ENCODE results near the gene PTPRZ1. TPM values are rescaled to one million over a fixed set of nuclear protein-coding genes. Genes with fewer than 3 reads are reported as not detected.

The PTPRZ1 gene
- polyA plus RNA-seq (2011; rRNA removed): not detected in 2 replicates
- not detected in 2 replicates for polyA plus RNA-seq (2012; cell fraction: cytosol; rRNA removed)
- polyA plus RNA-seq (2012; cell fraction: nucleus; rRNA removed): not detected in 2 replicates
- not detected in 3 replicates for polyA plus RNA-seq (2017; fragmentation: RNase III; extraction: RNeasy Plus Mini Kit Qiagen cat#74134 plus additional on column Dnase treatment)
- not detected in 2 replicates for polyA minus RNA-seq (2011; rRNA and poly(A)+ RNA removed)

GRCh38 chr7:121872831-121873288 lies at the start of gene PTPRZ1:
Gene PTPRZ1, plus strand, starts transcription at chr7:121873161. Its CDS starts 339 bp downstream, at chr7:121873500.
- TF ChIP-seq TFCP2L1 (CRISPR knock-in tag; IDR thresholded peaks at IDR 0.05): no peak
- TF ChIP-seq RNF2 (IDR thresholded peaks at IDR 0.05; ENCODE audit: borderline replicate concordance, low read depth): 0 out of 2 replicates have a peak, but pooled peaks have one; percentile 26
- TF ChIP-seq NPAS2 (CRISPR knock-in tag; IDR thresholded peaks at IDR 0.05; ENCODE audit: borderline replicate concordance): no peak
- TF ChIP-seq NFE2L2 (conservative IDR thresholded peaks at IDR 0.05; ENCODE audit: low read length): no peak
- no peak for TF ChIP-seq RARB (CRISPR knock-in tag; IDR thresholded peaks at IDR 0.05)
- 0 out of 3 replicates have a peak, but pooled peaks cover 8% of the 10 kb centered on the region for H3K4me1 ChIP-seq
- H3K9me3 ChIP-seq: 0 out of 3 replicates have a peak, but pooled peaks cover 3% of the 10 kb centered on the region
- peak within 1 kb of the TSS; percentile 100 for H3K4me2 ChIP-seq
- WGBS (ENCODE audit: missing lambda C conversion rate): 16% methylated on average over 19 of the region's 49 CpGs
- H3K4me3 ChIP-seq: peak within 1 kb of the TSS; percentile 49
- ATAC-seq (peak; percentile 80 to 84), DNase-seq (ENCODE audit: low read depth in 1 of 2, low spot score in 1 of 2) (peak in 1 of 2 experiments; percentile 1), FAIRE-seq (no peak)
- ChIA-PET CTCF (no interaction called here), POLR2A (no interaction called here)
- H3K27ac ChIP-seq: no peak within 1 kb of the TSS

- Histone ChIP-seq H3K4me3 (no peak overlapping the region), H3K4me1 (no peaks in the 10 kb centered on the region), H3K9me3 (no peaks in the 10 kb centered on the region), H3K4me2 (no peak overlapping the region), H3K27ac (no peak overlapping the region)
- FAIRE-seq: no peak
- ChIA-PET POLR2A (no interaction called here), CTCF (no interaction called here)
- whole genome bisulfite sequencing (ENCODE audit: missing lambda C conversion rate): 3% methylated on average over 1 of the region's 1 CpG
- TF ChIP-seq SMC3 (IDR thresholded peaks at IDR 0.05) (no peak), HMGXB4 (CRISPR knock-in tag; IDR thresholded peaks at IDR 0.05; ENCODE audit: borderline replicate concordance) (no peak), HDAC2 (IDR thresholded peaks at IDR 0.05) (no peak), CHD2 (IDR thresholded peaks at IDR 0.05; ENCODE audit: low read length, partially characterized antibody) (no peak), EP300 (IDR thresholded peaks at IDR 0.05) (no peak), ZC3H11A (IDR thresholded peaks at IDR 0.05) (no peak), GATA3 (IDR thresholded peaks at IDR 0.05; ENCODE audit: borderline replicate concordance) (no peak), CHD4 (IDR thresholded peaks at IDR 0.05; ENCODE audit: borderline replicate concordance) (no peak), HES2 (IDR thresholded peaks at IDR 0.05) (no peak), POLR2A (IDR thresholded peaks at IDR 0.05; ENCODE audit: low read length) (no peak), ESRRA (IDR thresholded peaks at IDR 0.05; ENCODE audit: borderline replicate concordance, low read length) (no peak), NR3C1 (IDR thresholded peaks at IDR 0.05) (no peak), CBX2 (IDR thresholded peaks at IDR 0.05; ENCODE audit: borderline replicate concordance, low read depth) (no peak), JUNB (IDR thresholded peaks at IDR 0.05) (no peak)
- no peak for ATAC-seq
- DNase-seq (ENCODE audit: low read depth in 1 of 2, low spot score in 1 of 2): no peak
Measured at GRCh38 chr7:121824276-121824675, 48.7 kb upstream of the PTPRZ1 start.

- ATAC-seq (no peak), DNase-seq (ENCODE audit: low read depth in 1 of 2, low spot score in 1 of 2) (no peak), FAIRE-seq (no peak)
- Histone ChIP-seq H3K27ac (no peak overlapping the region), H3K4me1 (no peaks in the 10 kb centered on the region), H3K4me2 (no peak overlapping the region), H3K4me3 (no peak overlapping the region), H3K9me3 (no peaks in the 10 kb centered on the region)
- ChIA-PET POLR2A (no interaction called here), CTCF (no interaction called here)
- WGBS (ENCODE audit: missing lambda C conversion rate): 20% methylated on average over 3 of the region's 3 CpGs
- no peak for TF ChIP-seq BHLHE40 (IDR thresholded peaks at IDR 0.05; ENCODE audit: low read depth, low read length)
- TF ChIP-seq RCOR1 (IDR thresholded peaks at IDR 0.05; ENCODE audit: low read depth, low read length): no peak
- TF ChIP-seq FOSL2 (IDR thresholded peaks at IDR 0.05): no peak
- no peak for TF ChIP-seq FOSL2 (CRISPR knock-in tag; IDR thresholded peaks at IDR 0.05)
- TF ChIP-seq TP53 (CRISPR knock-in tag; IDR thresholded peaks at IDR 0.05): no peak
- no peak for TF ChIP-seq PBX3 (IDR thresholded peaks at IDR 0.05)
- no peak for TF ChIP-seq KDM5A (IDR thresholded peaks at IDR 0.05)
- no peak for TF ChIP-seq ELK1 (IDR thresholded peaks at IDR 0.05; ENCODE audit: low read depth, low read length)
- no peak for TF ChIP-seq NR3C1 (IDR thresholded peaks at IDR 0.05)
- no peak for TF ChIP-seq HES2 (IDR thresholded peaks at IDR 0.05)
- no peak for TF ChIP-seq NFE2L2 (conservative IDR thresholded peaks at IDR 0.05; ENCODE audit: low read length)
- no peak for TF ChIP-seq ESRRA (IDR thresholded peaks at IDR 0.05; ENCODE audit: borderline replicate concordance, low read length)
Measured at GRCh38 chr7:121831351-121831750, 41.6 kb upstream of the PTPRZ1 start.
